ENCODE measurements around the gene GPATCH3.

The GPATCH3 gene

GRCh38 chr1:26897351-26897750 is 2.9 kb downstream of the GPATCH3 start:
- Histone ChIP-seq H3K4me3 (ENCODE audit: low read depth, low read length) (no peak overlapping the region), H3K36me3 (peaks cover 54% of the 10 kb centered on the region), H3K27ac (no peak overlapping the region), H3K27me3 (ENCODE audit: insufficient read depth, low read depth, severe bottlenecking) (no peaks in the 10 kb centered on the region), H3K9me3 (ENCODE audit: severe bottlenecking) (no peaks in the 10 kb centered on the region)
- TF ChIP-seq, protein P1, sequence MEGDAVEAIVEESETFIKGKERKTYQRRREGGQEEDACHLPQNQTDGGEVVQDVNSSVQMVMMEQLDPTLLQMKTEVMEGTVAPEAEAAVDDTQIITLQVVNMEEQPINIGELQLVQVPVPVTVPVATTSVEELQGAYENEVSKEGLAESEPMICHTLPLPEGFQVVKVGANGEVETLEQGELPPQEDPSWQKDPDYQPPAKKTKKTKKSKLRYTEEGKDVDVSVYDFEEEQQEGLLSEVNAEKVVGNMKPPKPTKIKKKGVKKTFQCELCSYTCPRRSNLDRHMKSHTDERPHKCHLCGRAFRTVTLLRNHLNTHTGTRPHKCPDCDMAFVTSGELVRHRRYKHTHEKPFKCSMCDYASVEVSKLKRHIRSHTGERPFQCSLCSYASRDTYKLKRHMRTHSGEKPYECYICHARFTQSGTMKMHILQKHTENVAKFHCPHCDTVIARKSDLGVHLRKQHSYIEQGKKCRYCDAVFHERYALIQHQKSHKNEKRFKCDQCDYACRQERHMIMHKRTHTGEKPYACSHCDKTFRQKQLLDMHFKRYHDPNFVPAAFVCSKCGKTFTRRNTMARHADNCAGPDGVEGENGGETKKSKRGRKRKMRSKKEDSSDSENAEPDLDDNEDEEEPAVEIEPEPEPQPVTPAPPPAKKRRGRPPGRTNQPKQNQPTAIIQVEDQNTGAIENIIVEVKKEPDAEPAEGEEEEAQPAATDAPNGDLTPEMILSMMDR (IDR thresholded peaks at IDR 0.05; ENCODE audit: low read depth, low read length): no peak
- no peak for DNase-seq

DNA sequence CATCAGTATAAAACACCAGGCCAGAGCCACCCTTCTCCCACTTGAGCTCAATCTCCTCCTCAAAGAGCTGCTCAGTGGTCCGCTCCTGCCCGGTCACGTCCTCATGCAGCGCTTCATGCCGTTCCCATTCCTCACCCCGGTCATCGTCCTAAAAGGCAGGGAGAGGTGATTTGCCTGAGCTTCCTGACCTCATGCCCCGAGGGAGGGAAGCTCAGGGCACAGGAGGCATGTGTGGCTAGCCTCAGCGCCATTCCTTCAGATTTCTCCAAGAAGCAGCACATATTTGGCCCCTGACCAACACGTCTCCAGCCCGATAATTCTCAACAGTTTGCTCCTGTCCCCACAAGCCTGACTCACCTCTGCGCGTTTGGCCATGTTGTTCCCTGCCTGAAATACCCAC is 6.0 kb downstream of the GPATCH3 start:
- peaks cover 66% of the 10 kb centered on the region for H3K36me3 ChIP-seq
- H3K4me3 ChIP-seq (ENCODE audit: low read depth, low read length): no peak overlapping the region
- TF ChIP-seq, protein P1 (IDR thresholded peaks at IDR 0.05; ENCODE audit: low read depth, low read length): no peak

GRCh38 chr1:26890467-26890796 is 9.8 kb downstream of the GPATCH3 start:
- Histone ChIP-seq H3K9me3 (ENCODE audit: severe bottlenecking) (no peaks in the 10 kb centered on the region), H3K36me3 (peaks cover 77% of the 10 kb centered on the region), H3K27me3 (ENCODE audit: insufficient read depth, low read depth, severe bottlenecking) (no peaks in the 10 kb centered on the region), H3K4me3 (ENCODE audit: low read depth, low read length) (peak overlapping the region; percentile 72), H3K27ac (peak overlapping the region; percentile 76)
- DNase-seq: no peak
- TF ChIP-seq, protein P1 (IDR thresholded peaks at IDR 0.05; ENCODE audit: low read depth, low read length): no peak

More for the DNA sequence above, 6.0 kb downstream of the GPATCH3 start:
- Histone ChIP-seq H3K27ac (no peak overlapping the region), H3K27me3 (ENCODE audit: insufficient read depth, low read depth, severe bottlenecking) (no peaks in the 10 kb centered on the region), H3K9me3 (ENCODE audit: severe bottlenecking) (no peaks in the 10 kb centered on the region)
- DNase-seq: no peak

- peak within 1 kb of the TSS; percentile 76 for H3K27ac ChIP-seq
- TF ChIP-seq, protein P1 (IDR thresholded peaks at IDR 0.05; ENCODE audit: low read depth, low read length): no peak
- DNase-seq: peak; percentile 72
- H3K9me3 ChIP-seq (ENCODE audit: severe bottlenecking): no peaks in the 10 kb centered on the region
- H3K36me3 ChIP-seq: peaks cover 77% of the 10 kb centered on the region
- no peaks in the 10 kb centered on the region for H3K27me3 ChIP-seq (ENCODE audit: insufficient read depth, low read depth, severe bottlenecking)
- peak within 1 kb of the TSS; percentile 72 for H3K4me3 ChIP-seq (ENCODE audit: low read depth, low read length)
These were observed 10.5 kb downstream of the GPATCH3 start, which contains the start of gene GPN2 for GRCh38 chr1:26889551-26890466. GPN2 (minus strand) TSS chr1:26890283; CDS start chr1:26890096, 187 bp downstream.

- Histone ChIP-seq H3K27me3 (ENCODE audit: insufficient read depth, low read depth, severe bottlenecking) (no peaks in the 10 kb centered on the region), H3K36me3 (peaks cover 77% of the 10 kb centered on the region), H3K27ac (no peak overlapping the region), H3K9me3 (ENCODE audit: severe bottlenecking) (no peaks in the 10 kb centered on the region), H3K4me3 (ENCODE audit: low read depth, low read length) (no peak overlapping the region)
- TF ChIP-seq, protein P1 (IDR thresholded peaks at IDR 0.05; ENCODE audit: low read depth, low read length): no peak
- DNase-seq: no peak
These were observed 12.0 kb downstream of the GPATCH3 start for GRCh38 chr1:26888231-26888630.
